ENCODE measurements around the gene PPP1R1B. TPM values are rescaled to one million over a fixed set of nuclear protein-coding genes. Genes with fewer than 3 reads are reported as not detected.

PPP1R1B gene
- total and polyA plus RNA-seq, 9 of the 15 experiments (the other 6 are each of a cell fraction or from before 2014, with no cell fraction given) = 0.07 to 0.18 (median 0.10) TPM; not detected in 4

- CTCF ChIA-PET (ENCODE audit: low intra/inter-chr PET ratio) = no interaction called here
- no peaks in the 10 kb centered on the region; the same call in none of the 2 replicates for H4K20me1 ChIP-seq (replicated peaks; ENCODE audit: control insufficient read depth, insufficient read depth, low read length)
- peaks cover 49 to 73% of the 10 kb centered on the region in 2 experiments for H3K27me3 ChIP-seq (ENCODE audit: control insufficient read depth in 2 of 2, insufficient read depth in 2 of 2, low read length in 2 of 2)
- H3K4me1 ChIP-seq (replicated peaks in 1 of 2; ENCODE audit: control insufficient read depth in 2 of 2, insufficient read depth in 2 of 2, low read length in 2 of 2) = peaks cover 0 to 24% of the 10 kb centered on the region in 2 experiments; a peak in 1 of 5 replicates
- BruUV-seq (replicated peaks) = no TSS peak
- no peaks in the 10 kb centered on the region for H3K36me3 ChIP-seq (ENCODE audit: control insufficient read depth, insufficient read depth, low read length)
- intact Hi-C loops (cut with micrococcal nuclease) = no loop called here
- 2% methylated on average over 13 of the region's 13 CpGs for WGBS (ENCODE audit: insufficient coverage, low coverage, missing lambda C conversion rate)
- H3K9me3 ChIP-seq (replicated peaks; ENCODE audit: control insufficient read depth, insufficient read depth, low read depth, low read length) = no peaks in the 10 kb centered on the region
- ATAC-seq (no peak), FAIRE-seq (no peak), DNase-seq (ENCODE audit: extremely low read depth in 1 of 4, low spot score in 3 of 4) (peak in 1 of 4 experiments; percentile 28)
- H2AFZ ChIP-seq (ENCODE audit: low read depth, low read length) = no peak overlapping the region
- TF ChIP-seq BMI1 (IDR thresholded peaks at IDR 0.05; ENCODE audit: low read length) = no peak
- TF ChIP-seq NFIC (IDR thresholded peaks at IDR 0.05) = peak; percentile 91
- in situ Hi-C loops (cut with MboI) = no loop called here
- no peak overlapping the region for H3K9ac ChIP-seq (ENCODE audit: insufficient read depth in 1 of 2, low read depth in 2 of 2, low read length in 2 of 2)
- H3K4me3 ChIP-seq = no peak overlapping the region
- no peak overlapping the region for H3K27ac ChIP-seq (ENCODE audit: extremely low read depth, low read depth, low read length)
- no peaks in the 10 kb centered on the region for H3K9me1 ChIP-seq (ENCODE audit: control insufficient read depth, insufficient read depth, low read length)
- H3K79me2 ChIP-seq (ENCODE audit: control insufficient read depth, insufficient read depth, low read length) = no peaks in the 10 kb centered on the region
- POLR2A ChIA-PET = no interaction called here
- no peak overlapping the region for H3K4me2 ChIP-seq (ENCODE audit: insufficient read depth, low read length)
These were observed 28.7 kb upstream of the PPP1R1B start for GRCh38 chr17:39598047-39598481.

- Histone ChIP-seq H2AFZ (ENCODE audit: low read depth, low read length) (no peak overlapping the region), H3K9me3 (replicated peaks; ENCODE audit: control insufficient read depth, insufficient read depth, low read depth, low read length) (no peaks in the 10 kb centered on the region), H3K9me1 (ENCODE audit: control insufficient read depth, insufficient read depth, low read length) (no peaks in the 10 kb centered on the region), H3K27ac (ENCODE audit: extremely low read depth, low read depth, low read length) (no peak overlapping the region), H3K4me1 (replicated peaks in 1 of 2; ENCODE audit: control insufficient read depth in 2 of 2, insufficient read depth in 2 of 2, low read length in 2 of 2) (peaks cover 0 to 24% of the 10 kb centered on the region in 2 experiments; a peak in 1 of 5 replicates), H3K36me3 (ENCODE audit: control insufficient read depth, insufficient read depth, low read length) (no peaks in the 10 kb centered on the region), H3K4me3 (no peak overlapping the region), H3K9ac (ENCODE audit: insufficient read depth in 1 of 2, low read depth in 2 of 2, low read length in 2 of 2) (no peak overlapping the region), H3K27me3 (ENCODE audit: control insufficient read depth in 2 of 2, insufficient read depth in 2 of 2, low read length in 2 of 2) (peaks cover 54 to 78% of the 10 kb centered on the region in 2 experiments), H3K79me2 (ENCODE audit: control insufficient read depth, insufficient read depth, low read length) (no peaks in the 10 kb centered on the region), H3K4me2 (ENCODE audit: insufficient read depth, low read length) (no peak overlapping the region), H4K20me1 (replicated peaks; ENCODE audit: control insufficient read depth, insufficient read depth, low read length) (peaks cover 2% of the 10 kb centered on the region)
- ChIA-PET POLR2A (no interaction called here), CTCF (ENCODE audit: low intra/inter-chr PET ratio) (no interaction called here)
- under 1% methylated on average over 13 of the region's 17 CpGs for WGBS (ENCODE audit: insufficient coverage, low coverage, missing lambda C conversion rate)
- BruUV-seq (replicated peaks) = no TSS peak
- DNase-seq (ENCODE audit: extremely low read depth in 1 of 4, low spot score in 3 of 4) (no peak), FAIRE-seq (no peak), ATAC-seq (no peak)
- intact Hi-C loops (cut with micrococcal nuclease) (no loop called here), in situ Hi-C loops (cut with MboI) (no loop called here)
- TF ChIP-seq SNRNP70 (optimal IDR thresholded peaks at IDR 0.05; ENCODE audit: low read depth, low read length) (no peak), HNRNPL (IDR thresholded peaks at IDR 0.05; ENCODE audit: low read depth, low read length) (peak; percentile 85), IRF9 (tag; IDR thresholded peaks at IDR 0.05) (no peak), ZNF253 (CRISPR knock-in tag; conservative IDR thresholded peaks at IDR 0.05) (no peak), GTF2E2 (tag; IDR thresholded peaks at IDR 0.05) (no peak)
These were observed 28.1 kb upstream of the PPP1R1B start for GRCh38 chr17:39598630-39599003.
